Skin of body (tissue), 2 donors: ENCODE data around the gene P2RX1. TPM values are rescaled to one million over a fixed set of nuclear protein-coding genes. Genes with fewer than 3 reads are reported as not detected.
"Not testable (repeated sequence)": the region's sequence is repeated elsewhere in the genome, so short reads cannot be mapped to it uniquely, and the experiment has no call there.

ENCODE experiments used
- DNase-seq: peaks from one replicate; lab custom pipeline; 2025; lab: John Stamatoyannopoulos, UW
- total RNA-seq: library from RNA; depleted of rRNA; stranded (reverse); fragments of >200 nt; gene quantifications from one replicate; pipeline ENCODE4 v1.2.3, GENCODE V29; 2014

The P2RX1 gene
- total RNA-seq, 1 donor from 2014 or later: 2.6 TPM

- no peak for DNase-seq
Measured at GRCh38 chr17:3861761-3862681, 54.2 kb downstream of the P2RX1 start.

- DNase-seq: no peak
Measured at GRCh38 chr17:3860939-3861700, 55.1 kb downstream of the P2RX1 start.

DNA sequence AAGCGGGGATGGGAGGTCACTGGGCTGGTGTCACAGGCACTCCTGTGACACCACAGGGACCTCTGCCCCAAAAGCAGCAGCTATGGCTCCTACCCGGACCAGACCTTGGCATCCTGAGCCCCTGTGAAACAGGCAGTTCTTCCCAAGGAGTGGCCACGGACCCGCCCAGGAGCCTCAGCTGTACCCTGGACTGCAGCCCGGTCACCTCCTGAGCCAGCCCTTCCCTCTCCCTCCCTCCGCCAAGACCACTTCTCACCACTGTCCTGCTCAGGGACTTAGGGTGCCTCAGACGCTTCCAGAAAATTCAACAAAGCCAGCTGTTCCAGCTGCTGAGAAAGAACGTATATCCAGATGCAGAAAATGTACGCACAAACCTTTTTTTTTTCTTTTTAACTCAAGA is 56.3 kb downstream of the P2RX1 start:
- no peak for DNase-seq

- no peak for DNase-seq
Measured at GRCh38 chr17:3857261-3858105, 58.8 kb downstream of the P2RX1 start.

- not testable (repeated sequence) for DNase-seq
Measured at GRCh38 chr17:3854204-3854603, 62.1 kb downstream of the P2RX1 start.

GRCh38 chr17:3852561-3852960 is 63.7 kb downstream of the P2RX1 start:
- no peak for DNase-seq

GRCh38 chr17:3851461-3852100 is 64.7 kb downstream of the P2RX1 start:
- no peak for DNase-seq

DNA sequence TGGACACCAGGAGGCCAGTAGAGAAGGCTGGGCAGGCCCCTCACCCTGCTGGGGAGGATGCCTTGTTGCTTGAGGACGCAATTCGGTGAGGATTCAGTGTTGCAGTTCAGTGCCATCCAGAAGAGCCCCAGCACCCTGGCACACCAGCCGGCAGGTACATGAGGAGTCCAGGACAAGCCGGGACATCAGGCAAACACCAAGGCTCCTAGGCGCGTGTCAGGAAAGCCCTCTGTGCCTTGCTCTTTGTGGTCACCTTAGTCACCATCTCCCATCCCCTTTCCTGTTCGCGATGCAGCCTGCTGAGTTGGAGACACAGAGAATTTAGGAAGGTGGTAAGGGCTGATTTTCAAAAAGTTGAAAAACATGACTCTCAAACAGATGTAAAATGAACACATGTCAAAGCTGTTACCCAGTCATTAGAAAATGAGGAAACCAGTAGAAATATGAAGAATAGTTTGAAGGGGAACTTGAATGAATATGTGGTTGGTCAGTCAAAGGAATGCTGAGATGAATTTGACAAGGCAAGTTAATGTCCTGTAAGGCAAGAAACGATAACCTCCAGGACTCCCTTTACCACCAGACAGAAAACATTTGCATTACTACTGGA is 67.9 kb downstream of the P2RX1 start:
- no peak for DNase-seq

DNA sequence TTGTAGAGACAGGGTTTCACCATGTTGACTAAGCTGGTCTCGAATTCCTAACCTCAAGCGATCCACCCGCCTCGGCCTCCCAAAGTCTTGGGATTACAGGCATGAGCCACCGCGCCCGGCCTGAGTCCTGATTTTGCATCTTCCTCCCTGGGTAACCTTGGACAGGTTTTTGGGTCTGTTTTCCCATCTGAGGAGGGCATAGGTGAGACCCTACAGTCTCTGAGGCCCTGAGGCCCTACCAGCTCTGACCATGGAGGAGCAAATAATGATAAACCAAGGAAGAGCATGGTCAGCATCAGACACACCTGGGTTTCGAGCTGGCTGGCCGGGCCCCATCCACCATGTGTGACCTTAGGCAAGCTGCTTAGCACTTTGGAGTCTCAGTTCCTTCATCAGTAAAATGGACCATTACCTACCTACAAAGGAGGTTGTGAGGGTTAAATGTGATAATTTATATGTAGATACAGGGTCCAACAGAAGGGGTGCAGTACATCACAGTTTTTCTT is 69.0 kb downstream of the P2RX1 start:
- DNase-seq: no peak

Other genes starting within 250 kb of the P2RX1 start
- gene TAX1BP3, start 247.9 kb downstream of the P2RX1 start, total RNA-seq: 42.7 TPM
- gene EMC6, start 247.7 kb downstream of the P2RX1 start, total RNA-seq: 6.6 TPM
- gene P2RX5, start 220.3 kb downstream of the P2RX1 start, total RNA-seq: 1.5 TPM
- gene HASPIN, start 192.6 kb downstream of the P2RX1 start, total RNA-seq: 2.0 TPM
- gene ITGAE, start 115.3 kb downstream of the P2RX1 start, total RNA-seq: 17.4 TPM
- gene NCBP3, start 70.2 kb downstream of the P2RX1 start, total RNA-seq: 30.3 TPM
- 6.1 TPM for gene CAMKK1, start 23.4 kb downstream of the P2RX1 start, total RNA-seq
- 5.5 TPM for gene ATP2A3, start 48.0 kb upstream of the P2RX1 start, total RNA-seq
- gene ZZEF1, start 226.6 kb upstream of the P2RX1 start, total RNA-seq: 36.9 TPM
- gene CYB5D2, start 226.7 kb upstream of the P2RX1 start, total RNA-seq: 7.7 TPM